ENCODE measurements around the gene CFAP57. TPM values are rescaled to one million over a fixed set of nuclear protein-coding genes. Genes with fewer than 3 reads are reported as not detected.

Gene CFAP57
- total and polyA plus RNA-seq, 2 donors from 2014 or later, result 0.34 to 2.3 TPM

DNA sequence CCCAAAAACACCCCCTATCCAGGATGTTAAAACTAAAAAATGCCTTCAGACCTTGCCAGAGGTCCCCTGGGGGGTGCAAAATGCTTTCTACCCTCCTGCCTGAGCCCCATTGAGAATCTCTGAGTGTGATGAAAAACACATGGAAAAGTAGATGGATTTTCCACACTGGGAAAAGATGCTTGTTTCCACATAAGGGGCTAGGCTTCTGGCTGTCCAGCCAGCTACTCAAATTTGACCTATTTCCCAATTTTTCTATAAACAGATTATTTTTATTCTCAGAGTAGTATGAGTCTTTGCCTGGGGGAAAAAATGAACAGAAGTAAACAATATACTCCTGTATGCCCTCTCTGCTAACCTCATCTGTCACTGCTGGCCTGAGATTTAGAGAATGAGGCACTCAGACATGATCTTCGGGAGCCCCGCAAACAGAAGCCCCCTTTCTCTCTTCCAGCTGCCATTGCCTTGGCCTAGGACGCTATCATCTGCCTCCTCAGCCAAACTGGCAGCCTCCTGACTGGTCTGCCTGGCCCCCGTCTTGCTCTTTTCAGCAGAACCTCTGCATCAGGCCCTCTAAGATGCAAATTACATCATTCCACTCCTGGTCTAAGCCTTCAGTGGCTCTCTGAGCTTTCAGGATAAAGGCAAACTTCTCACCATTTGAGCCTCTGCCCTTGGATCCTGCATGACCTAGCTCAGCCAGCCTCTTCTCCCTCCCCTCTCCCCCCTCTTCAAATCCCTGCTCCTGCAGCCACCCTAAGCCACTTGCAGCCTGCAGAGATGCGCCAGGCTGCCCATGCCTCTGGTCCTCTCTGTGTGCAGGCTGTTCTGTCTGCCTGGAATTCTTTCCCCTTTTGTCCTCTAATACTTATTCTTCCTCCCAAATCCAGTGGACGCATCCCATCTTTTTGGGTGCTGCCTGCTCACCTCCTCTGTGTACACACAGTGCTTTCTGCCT, 58.0 kb downstream of the CFAP57 start:
- intact Hi-C loops (cut with DNase I), result no loop called here
- H3K4me1 ChIP-seq (ENCODE audit: control insufficient read depth in 2 of 3, insufficient read depth in 2 of 3, low read depth in 1 of 3, low read length in 3 of 3), result peaks cover 0 to 12% (median 7%) of the 10 kb centered on the region in 3 donors
- TF ChIP-seq, protein P1, sequence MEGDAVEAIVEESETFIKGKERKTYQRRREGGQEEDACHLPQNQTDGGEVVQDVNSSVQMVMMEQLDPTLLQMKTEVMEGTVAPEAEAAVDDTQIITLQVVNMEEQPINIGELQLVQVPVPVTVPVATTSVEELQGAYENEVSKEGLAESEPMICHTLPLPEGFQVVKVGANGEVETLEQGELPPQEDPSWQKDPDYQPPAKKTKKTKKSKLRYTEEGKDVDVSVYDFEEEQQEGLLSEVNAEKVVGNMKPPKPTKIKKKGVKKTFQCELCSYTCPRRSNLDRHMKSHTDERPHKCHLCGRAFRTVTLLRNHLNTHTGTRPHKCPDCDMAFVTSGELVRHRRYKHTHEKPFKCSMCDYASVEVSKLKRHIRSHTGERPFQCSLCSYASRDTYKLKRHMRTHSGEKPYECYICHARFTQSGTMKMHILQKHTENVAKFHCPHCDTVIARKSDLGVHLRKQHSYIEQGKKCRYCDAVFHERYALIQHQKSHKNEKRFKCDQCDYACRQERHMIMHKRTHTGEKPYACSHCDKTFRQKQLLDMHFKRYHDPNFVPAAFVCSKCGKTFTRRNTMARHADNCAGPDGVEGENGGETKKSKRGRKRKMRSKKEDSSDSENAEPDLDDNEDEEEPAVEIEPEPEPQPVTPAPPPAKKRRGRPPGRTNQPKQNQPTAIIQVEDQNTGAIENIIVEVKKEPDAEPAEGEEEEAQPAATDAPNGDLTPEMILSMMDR (IDR thresholded peaks at IDR 0.05; ENCODE audit: borderline replicate concordance, extremely low read depth, insufficient read depth), result no peak

DNA sequence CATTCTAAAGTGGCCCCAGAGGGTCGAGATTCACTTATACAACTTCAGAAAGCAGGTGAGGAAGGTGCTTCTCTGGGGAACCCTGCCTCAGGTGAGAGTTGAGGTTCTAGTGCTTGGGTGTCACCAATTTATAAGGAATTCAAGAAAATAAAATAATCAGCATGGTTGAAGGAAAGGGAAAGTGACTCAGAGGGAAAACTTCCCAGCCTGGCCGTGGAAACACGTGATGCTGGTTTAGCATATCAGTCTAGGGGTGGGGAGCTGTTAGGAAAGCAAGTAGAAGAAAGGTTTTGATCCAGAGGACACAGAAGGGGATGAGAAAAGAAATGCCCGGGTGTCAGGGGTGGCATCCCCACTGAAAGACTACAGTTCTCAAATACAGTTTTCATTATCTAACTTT, 59.9 kb downstream of the CFAP57 start:
- H3K9me3 ChIP-seq (ENCODE audit: control insufficient read depth in 2 of 3, insufficient read depth in 1 of 3, low read length in 3 of 3), result no peaks in the 10 kb centered on the region
- H3K4me1 ChIP-seq (ENCODE audit: control insufficient read depth in 2 of 3, insufficient read depth in 2 of 3, low read depth in 1 of 3, low read length in 3 of 3), result peaks cover 0 to 14% (median 7%) of the 10 kb centered on the region in 3 donors
- no peak overlapping the region for H3K9ac ChIP-seq (ENCODE audit: low read length in 3 of 3)
- TF ChIP-seq, protein P1 (IDR thresholded peaks at IDR 0.05; ENCODE audit: borderline replicate concordance, extremely low read depth, insufficient read depth), result no peak
- intact Hi-C loops (cut with DNase I), result no loop called here
- H3K36me3 ChIP-seq (ENCODE audit: control insufficient read depth in 2 of 3, insufficient read depth in 3 of 3, low read length in 3 of 3), result no peaks in the 10 kb centered on the region
- H3K27me3 ChIP-seq (ENCODE audit: control insufficient read depth, insufficient read depth, low read length), result no peaks in the 10 kb centered on the region
- H3K27ac ChIP-seq (ENCODE audit: low read depth in 2 of 2, low read length in 2 of 2), result peak overlapping the region in 1 of 2 donors; percentile 5
- FAIRE-seq (no peak), DNase-seq (no peak)
- H3K4me3 ChIP-seq (ENCODE audit: low read length in 3 of 3), result no peak overlapping the region

More for the DNA sequence above, 58.0 kb downstream of the CFAP57 start:
- Histone ChIP-seq H3K9ac (ENCODE audit: low read length in 3 of 3) (no peak overlapping the region), H3K36me3 (ENCODE audit: control insufficient read depth in 2 of 3, insufficient read depth in 3 of 3, low read length in 3 of 3) (no peaks in the 10 kb centered on the region), H3K27me3 (ENCODE audit: control insufficient read depth, insufficient read depth, low read length) (no peaks in the 10 kb centered on the region), H3K27ac (ENCODE audit: low read depth in 2 of 2, low read length in 2 of 2) (no peak overlapping the region), H3K9me3 (ENCODE audit: control insufficient read depth in 2 of 3, insufficient read depth in 1 of 3, low read length in 3 of 3) (no peaks in the 10 kb centered on the region), H3K4me3 (ENCODE audit: low read length in 3 of 3) (no peak overlapping the region)
- DNase-seq (no peak), FAIRE-seq (no peak)

DNA sequence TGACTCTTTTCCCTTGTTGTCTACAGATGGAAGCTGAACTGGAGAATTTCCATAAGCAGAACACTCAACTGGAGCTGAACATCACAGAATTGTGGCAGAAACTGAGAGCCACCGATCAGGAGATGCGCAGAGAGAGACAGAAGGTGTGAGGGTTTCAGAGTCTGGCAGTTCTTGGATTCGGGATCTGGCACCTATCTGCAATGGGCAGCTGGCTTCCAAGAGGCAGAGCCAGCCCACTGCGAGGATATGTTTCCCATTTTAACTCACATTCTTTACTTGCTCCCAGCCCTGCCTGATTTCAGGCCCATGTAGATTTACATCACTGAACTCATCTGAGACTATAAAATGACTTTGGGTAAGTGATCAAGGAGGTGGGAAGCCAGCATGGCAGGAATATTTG, 60.4 kb downstream of the CFAP57 start:
- TF ChIP-seq, protein P1 (IDR thresholded peaks at IDR 0.05; ENCODE audit: borderline replicate concordance, extremely low read depth, insufficient read depth), result no peak
- FAIRE-seq (no peak), DNase-seq (no peak)

More for the DNA sequence above, 60.4 kb downstream of the CFAP57 start:
- Histone ChIP-seq H3K36me3 (ENCODE audit: control insufficient read depth in 2 of 3, insufficient read depth in 3 of 3, low read length in 3 of 3) (no peaks in the 10 kb centered on the region), H3K4me3 (ENCODE audit: low read length in 3 of 3) (no peak overlapping the region), H3K9me3 (ENCODE audit: control insufficient read depth in 2 of 3, insufficient read depth in 1 of 3, low read length in 3 of 3) (no peaks in the 10 kb centered on the region), H3K9ac (ENCODE audit: low read length in 3 of 3) (no peak overlapping the region), H3K27me3 (ENCODE audit: control insufficient read depth, insufficient read depth, low read length) (no peaks in the 10 kb centered on the region), H3K4me1 (ENCODE audit: control insufficient read depth in 2 of 3, insufficient read depth in 2 of 3, low read depth in 1 of 3, low read length in 3 of 3) (peaks cover 0 to 11% (median 10%) of the 10 kb centered on the region in 3 donors), H3K27ac (ENCODE audit: low read depth in 2 of 2, low read length in 2 of 2) (no peak overlapping the region)
- intact Hi-C loops (cut with DNase I), result no loop called here
